Left forelimb (tissue), 1 donor: ENCODE results near the gene B3GAT1.

Experiments used
- DNase-seq: peaks from one replicate; pipeline ENCODE4 v3.0.0-alpha.2; 2018; ENCODE audit warnings: low spot score

Gene B3GAT1

DNA sequence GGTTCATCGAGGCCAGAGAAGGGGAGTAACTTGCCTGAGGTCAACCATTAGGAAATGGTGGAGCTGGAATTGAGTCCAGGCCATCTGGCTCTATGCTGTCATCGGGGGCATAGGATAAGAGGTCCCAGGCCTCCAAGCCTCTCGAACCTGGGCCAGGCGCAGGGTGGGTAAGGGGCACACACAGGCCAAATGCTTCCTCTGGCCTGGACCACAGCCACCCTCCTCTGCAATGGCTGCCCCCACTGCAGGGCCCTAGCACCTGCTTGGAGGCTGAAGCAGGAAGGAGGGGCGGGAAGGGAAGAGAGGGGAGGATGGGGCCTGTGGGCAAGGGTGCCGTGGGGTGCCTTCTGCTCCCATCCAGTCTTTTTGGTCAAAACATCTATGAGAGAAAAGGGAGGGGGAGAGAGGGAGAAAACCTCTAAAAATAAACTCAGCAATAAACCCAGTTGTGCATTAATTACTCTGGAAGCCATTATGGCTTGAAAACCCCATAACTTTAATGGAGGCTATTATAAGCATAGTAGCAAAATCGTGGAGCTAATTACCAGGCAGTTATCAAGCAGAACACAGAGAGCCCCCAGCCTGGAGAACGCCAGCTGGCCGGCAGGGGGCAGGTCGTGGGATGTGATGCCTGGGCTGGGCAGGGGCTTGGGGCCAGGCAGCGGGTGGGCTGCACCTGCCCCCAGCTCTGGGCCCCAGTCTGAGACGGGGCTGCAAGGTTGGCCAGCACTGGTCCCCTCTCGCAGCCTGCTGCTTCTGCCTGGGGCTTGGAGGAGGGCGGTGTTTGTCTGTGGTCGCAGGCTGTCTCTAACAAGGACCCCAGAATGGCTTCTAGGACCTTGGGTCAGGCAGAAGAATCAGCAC lies 21.1 kb downstream of the B3GAT1 start:
- no peak for DNase-seq

- DNase-seq: no peak
Measured at GRCh38 chr11:134389464-134390180, 22.4 kb downstream of the B3GAT1 start.

DNA sequence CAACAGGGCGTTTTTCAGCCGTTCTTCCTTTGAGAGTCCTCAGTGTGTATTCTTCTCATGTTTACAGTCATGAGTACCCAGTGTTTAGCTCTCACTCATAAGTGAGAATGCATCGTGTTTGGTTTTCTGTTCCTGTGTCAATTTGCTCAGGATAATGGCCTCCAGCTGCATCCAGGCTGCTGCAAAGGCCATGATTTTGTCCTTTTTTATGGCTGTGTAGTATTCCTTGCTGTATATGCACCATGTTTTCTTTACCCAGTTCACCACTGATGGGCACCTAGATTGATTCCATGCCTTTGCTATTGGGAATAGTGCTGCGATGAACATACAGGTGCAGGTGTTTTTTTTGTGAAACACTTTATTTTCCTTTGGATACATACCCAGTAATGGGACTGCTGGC lies 23.5 kb downstream of the B3GAT1 start:
- DNase-seq: no peak

DNA sequence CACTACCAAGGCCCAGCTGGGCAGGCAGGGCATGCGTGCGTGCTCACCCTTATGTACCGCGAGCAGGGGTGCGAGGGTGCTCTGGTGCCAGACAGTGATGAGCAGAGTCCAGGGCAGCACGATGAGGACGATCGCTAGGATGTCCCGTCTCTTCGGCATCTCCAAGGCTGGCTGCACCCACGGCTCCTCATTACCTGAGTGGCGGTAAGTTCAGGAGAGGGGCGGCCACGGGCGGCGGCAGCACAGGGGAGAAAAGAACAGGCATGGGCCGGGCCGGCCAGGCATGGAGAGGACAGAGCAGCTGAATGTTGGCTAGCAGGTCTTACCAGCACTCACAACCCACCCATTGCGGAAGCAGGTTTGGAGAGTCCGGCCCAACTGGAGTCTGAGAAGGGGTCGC lies 24.5 kb downstream of the B3GAT1 start:
- no peak for DNase-seq

- DNase-seq: no peak
Measured at GRCh38 chr11:134386945-134387344, 25.1 kb downstream of the B3GAT1 start.

DNA sequence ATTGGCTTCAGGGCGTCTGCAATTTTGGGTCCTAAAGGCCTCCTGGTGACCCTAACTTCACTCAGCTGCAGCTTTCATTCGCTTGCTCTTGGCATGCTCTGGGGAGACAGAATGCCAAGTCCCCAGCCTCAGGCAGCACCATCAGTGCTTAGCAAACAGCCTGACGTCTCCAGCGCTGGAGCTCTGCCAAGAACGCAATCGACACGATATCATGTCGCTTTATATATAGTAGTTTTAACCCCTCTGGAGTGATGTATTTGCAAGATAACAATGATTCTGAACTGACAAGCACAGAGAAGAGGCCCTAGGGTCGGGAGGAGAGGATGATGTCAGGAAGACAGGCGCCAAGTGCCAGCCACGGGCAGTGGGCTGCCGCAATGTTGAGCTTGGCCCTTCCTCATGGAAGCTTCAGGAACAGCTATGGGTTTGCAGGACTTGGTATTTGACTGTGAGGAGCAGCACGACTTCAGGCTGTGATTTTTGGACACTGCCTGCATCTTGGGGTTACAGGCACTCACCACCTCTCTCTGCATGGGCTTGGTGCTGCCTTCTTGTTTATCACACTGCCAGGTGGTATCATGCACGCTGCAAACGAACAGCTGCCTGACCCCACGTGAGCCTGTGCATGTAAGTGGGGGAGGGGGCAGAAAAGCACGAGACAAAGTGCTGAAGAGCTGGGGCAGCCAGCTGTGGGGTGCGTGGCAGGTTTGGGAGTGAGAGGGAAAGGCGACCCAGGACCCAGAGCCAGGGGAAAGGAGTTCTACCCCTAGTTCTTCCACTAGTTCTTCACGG lies 26.1 kb downstream of the B3GAT1 start:
- DNase-seq: no peak

DNA sequence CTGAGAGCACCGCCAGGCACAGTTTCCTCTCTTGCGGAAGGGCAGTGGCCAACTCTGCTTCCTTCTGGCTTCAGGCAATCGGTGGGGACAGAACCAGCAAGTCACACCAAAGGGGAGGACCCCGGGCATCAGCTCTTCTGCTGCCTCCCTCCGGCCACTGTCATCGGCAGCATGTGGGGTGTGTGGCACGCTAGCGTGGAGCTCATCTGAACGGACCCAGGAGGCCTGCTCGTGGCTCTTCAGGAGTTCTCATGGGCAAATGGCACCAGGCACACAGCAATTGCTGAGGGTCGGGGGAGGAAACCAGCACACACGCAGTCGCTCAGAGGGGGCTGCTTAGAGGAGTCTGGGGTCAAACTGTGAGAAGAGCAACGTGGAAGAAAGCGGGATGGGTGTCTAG lies 26.9 kb downstream of the B3GAT1 start:
- DNase-seq: no peak

DNA sequence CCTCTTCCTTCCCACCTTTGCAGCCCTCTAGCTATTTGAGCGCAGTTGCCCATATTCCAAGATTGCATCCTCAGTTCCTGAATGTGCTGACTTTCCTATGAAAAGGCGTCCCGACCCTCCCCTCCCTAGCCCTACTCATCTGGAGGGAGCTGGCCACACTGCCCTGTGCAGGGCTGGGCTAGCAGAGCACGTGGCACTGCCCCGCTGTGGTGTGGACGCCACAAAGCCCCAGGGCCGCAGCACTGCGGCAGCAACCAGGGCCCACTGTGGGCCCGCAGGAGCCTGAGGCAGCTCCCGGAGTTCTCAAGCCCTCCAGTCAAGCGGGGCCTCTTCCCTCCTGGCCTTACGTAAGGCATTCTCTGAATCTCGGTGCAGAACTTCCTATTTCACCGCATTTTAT lies 27.6 kb downstream of the B3GAT1 start:
- no peak for DNase-seq

DNA sequence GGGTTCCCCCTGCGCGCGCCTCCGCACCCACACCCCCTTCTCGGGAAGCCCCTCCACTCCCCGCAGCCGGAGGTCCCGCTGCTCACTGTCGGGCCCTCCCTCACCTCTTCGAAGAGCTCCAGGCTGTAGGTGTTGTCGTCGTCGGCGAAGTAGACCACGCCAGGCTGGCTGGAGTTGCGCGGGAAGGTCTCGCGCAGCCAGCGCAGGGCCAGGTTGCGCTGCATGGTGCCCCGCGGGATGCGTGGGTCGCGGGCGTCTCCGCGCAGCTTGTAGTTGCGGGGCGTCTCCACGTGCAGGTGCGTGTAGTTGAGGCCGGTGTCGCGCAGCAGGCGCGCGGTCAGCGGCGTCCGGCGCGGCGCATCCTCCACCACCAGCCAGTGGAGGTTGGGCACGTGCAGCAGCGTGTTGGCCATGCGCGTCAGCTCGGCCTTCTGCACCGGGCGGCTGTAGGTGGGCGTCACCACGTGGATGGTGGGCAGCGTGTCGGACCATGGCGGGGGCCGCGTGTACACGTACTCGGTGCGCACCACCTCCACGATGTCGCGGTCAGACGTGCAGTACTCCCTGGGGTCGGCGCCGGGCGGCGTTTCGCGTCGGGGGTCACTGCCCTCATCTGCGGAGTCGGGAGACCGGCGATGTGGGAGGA lies 28.3 kb downstream of the B3GAT1 start:
- no peak for DNase-seq

GRCh38 chr11:134382830-134383229 lies 29.2 kb downstream of the B3GAT1 start:
- DNase-seq: no peak

DNA sequence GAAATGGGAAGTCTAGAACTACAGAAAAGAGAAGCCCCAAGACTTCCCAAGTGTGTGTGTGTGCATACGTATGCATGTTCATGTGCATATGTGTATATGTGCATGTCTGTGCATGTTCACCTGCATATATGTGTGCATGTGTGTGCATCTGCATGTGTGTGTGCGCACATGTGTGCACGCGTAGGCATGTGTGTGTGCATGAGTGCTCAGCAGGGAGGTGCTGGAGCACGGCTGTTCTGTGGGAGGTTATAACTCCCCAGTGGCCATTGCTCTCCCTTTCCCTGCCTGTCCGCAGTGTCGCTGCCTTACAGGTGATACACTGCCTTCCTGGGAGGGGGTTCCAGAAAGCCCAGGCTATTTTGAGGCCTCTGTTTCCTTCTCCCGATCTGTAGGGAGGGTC lies 29.8 kb downstream of the B3GAT1 start:
- DNase-seq: no peak

DNA sequence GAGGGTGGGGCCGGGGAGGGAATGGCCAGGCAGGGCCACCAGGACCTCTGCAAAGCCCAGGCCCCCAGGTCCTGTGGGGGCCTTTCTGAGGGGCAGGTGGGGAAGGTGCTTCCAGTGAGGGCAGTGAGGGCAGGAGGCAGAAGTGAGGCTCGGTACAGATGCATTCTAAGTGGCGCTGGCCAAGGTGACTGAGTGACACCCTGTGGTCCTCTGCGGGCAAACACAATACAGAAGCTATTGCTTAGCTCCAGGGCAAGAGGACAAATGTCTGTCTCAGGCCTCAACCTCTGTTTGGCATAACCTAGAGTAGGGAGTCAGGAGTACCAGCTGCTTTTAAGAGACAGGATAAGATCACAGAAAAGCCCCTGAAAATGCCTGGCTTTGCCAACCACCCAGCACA lies 31.3 kb downstream of the B3GAT1 start:
- DNase-seq: no peak

- DNase-seq: no peak
Measured at GRCh38 chr11:134380229-134380628, 31.8 kb downstream of the B3GAT1 start.

DNA sequence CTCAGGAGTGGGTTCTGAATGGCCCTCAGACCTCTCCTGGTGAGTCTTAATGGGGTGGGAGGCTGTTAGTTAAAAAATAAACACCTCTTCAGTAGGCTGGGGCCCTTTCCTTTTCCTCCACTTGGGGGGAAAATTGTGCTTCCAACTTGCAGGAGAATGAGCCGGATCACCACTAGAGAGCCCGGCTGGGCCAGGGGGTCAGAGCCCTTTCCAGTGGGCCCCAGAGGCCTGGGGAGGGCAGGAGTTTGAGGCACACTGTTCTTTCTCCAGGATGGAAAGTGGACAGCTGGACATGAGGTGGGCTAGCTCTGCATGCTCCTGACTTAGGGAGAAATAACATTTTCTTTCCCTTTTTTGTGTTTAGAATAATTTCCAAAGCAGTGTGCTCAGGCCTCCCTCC lies 32.8 kb downstream of the B3GAT1 start:
- DNase-seq: no peak

GRCh38 chr11:134377876-134378275 lies 34.2 kb downstream of the B3GAT1 start:
- no peak for DNase-seq

GRCh38 chr11:134376150-134376921 lies 35.7 kb downstream of the B3GAT1 start:
- no peak for DNase-seq

- DNase-seq: no peak
Measured at GRCh38 chr11:134374891-134375550, 37.0 kb downstream of the B3GAT1 start.

GRCh38 chr11:134374171-134374570 lies 37.9 kb downstream of the B3GAT1 start:
- no peak for DNase-seq

DNA sequence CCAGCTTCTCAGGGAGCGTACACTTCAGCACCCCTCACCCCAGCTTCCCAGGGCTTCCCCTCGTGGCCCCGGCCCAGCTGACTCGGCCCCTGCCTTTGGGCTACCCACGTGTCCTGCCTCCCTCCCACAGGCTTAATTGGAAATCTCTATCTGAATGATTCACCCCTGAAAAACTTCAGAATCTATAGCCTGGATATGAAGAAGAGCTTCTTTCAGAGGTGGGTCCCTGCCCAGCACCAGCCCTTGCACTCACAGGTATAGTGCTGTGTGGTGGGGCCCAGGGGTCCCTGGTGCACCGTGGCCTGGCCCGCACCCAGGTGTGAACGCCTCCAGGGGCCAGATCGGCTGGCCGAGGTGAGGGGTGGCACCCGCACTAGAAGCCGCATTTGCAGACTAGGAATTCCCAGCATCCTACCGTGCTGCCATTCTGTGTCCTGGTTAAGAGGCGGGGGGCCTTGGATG lies 38.4 kb downstream of the B3GAT1 start:
- no peak for DNase-seq

DNA sequence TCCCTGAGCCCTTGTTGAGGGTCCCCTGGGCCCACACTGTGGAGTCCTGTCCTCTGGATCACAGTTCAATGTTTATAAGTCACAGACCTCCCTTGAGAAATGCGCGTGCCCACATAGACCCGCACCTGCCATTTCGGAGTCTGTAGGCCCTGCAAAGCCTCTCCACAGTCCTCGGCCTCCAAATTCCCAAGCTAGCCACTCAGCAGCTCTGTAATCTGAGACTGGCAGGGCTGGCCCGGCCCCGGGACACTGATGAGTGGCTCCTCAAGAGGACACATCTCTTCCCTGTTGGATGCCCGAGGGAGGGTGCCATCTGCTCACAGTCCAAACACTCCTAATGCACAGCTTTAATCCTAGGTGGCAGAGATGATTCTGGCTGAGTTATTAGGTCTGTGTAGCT lies 39.1 kb downstream of the B3GAT1 start:
- no peak for DNase-seq

DNA sequence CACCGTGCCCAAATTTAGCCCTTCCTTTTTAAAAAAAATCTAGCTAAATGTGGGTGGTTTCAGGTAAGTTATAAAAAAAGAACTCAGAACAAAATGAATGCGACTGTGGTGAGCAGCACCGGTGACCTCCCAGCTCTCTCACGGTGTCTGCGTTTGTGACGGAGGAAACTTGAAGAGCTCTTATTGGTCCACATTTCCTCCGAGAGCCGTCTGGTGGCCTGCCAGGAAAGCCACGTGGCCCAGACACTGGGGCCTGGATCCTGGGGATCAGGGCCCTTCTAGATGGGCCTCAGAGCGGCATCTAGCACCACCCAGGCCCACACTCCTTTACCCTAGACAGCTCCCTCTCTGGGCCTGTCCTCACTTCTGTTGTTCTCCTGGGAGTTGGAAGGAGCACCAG lies 39.5 kb downstream of the B3GAT1 start:
- DNase-seq: no peak
